Effector CD8-positive, alpha-beta T cell (primary cell): ENCODE data around the gene PPP1R3A.
"Not testable (repeated sequence)": the region's sequence is repeated elsewhere in the genome, so short reads cannot be mapped to it uniquely, and the experiment has no call there.

Source experiments
- DNase-seq: peaks from one replicate; lab custom pipeline; 2025; lab: John Stamatoyannopoulos, UW
- total RNA-seq, 4 experiments: gene quantifications; one replicate each; lab custom pipeline; 2026; lab: John Stamatoyannopoulos, UW

The PPP1R3A gene
- total RNA-seq = 0 to 0.18 (median 0) reads per million in 4 experiments

GRCh38 chr7:113918946-113919345, at the start of gene PPP1R3A:
PPP1R3A (minus strand) TSS chr7:113919009; CDS start chr7:113918996, 13 bp downstream.
- DNase-seq = no peak

- DNase-seq = no peak
These were observed 44.5 kb upstream of the PPP1R3A start for GRCh38 chr7:113963356-113963755.

- no peak for DNase-seq
These were observed 41.1 kb upstream of the PPP1R3A start for GRCh38 chr7:113959910-113960309.

- no peak for DNase-seq
These were observed 36.3 kb upstream of the PPP1R3A start for GRCh38 chr7:113955157-113955556.

- no peak for DNase-seq
These were observed 34.7 kb upstream of the PPP1R3A start for GRCh38 chr7:113953553-113953952.

- DNase-seq = no peak
These were observed 26.5 kb upstream of the PPP1R3A start for GRCh38 chr7:113945018-113945938.

- DNase-seq = no peak
These were observed 18.2 kb upstream of the PPP1R3A start for GRCh38 chr7:113936982-113937381.

GRCh38 chr7:113936535-113936934, 17.7 kb upstream of the PPP1R3A start:
- no peak for DNase-seq

GRCh38 chr7:113929389-113929788, 10.6 kb upstream of the PPP1R3A start:
- DNase-seq = not testable (repeated sequence)

GRCh38 chr7:113928112-113928511, 9.3 kb upstream of the PPP1R3A start:
- DNase-seq = no peak

GRCh38 chr7:113922049-113922448, 3.2 kb upstream of the PPP1R3A start:
- DNase-seq = no peak

- no peak for DNase-seq
These were observed 2.6 kb upstream of the PPP1R3A start for GRCh38 chr7:113921363-113921762.

- DNase-seq = no peak
These were observed 969 bp downstream of the PPP1R3A start for GRCh38 chr7:113917840-113918239.

GRCh38 chr7:113915956-113916355, 2.9 kb downstream of the PPP1R3A start:
- DNase-seq = no peak

GRCh38 chr7:113912876-113913275, 5.9 kb downstream of the PPP1R3A start:
- no peak for DNase-seq

- no peak for DNase-seq
These were observed 11.2 kb downstream of the PPP1R3A start for GRCh38 chr7:113907617-113908016.

GRCh38 chr7:113904521-113904920, 14.3 kb downstream of the PPP1R3A start:
- DNase-seq = no peak

- no peak for DNase-seq
These were observed 26.0 kb downstream of the PPP1R3A start for GRCh38 chr7:113892818-113893217.

GRCh38 chr7:113891828-113892227, 27.0 kb downstream of the PPP1R3A start:
- no peak for DNase-seq

GRCh38 chr7:113891031-113891350, 27.8 kb downstream of the PPP1R3A start:
- no peak for DNase-seq

GRCh38 chr7:113890331-113891030, 28.3 kb downstream of the PPP1R3A start:
- no peak for DNase-seq

GRCh38 chr7:113883096-113883495, 35.7 kb downstream of the PPP1R3A start:
- DNase-seq = no peak

- DNase-seq = no peak
These were observed 38.2 kb downstream of the PPP1R3A start for GRCh38 chr7:113880559-113880958.
